GM12878 (cell line): ENCODE data around the gene CHID1.

Source experiments
- CEBPB ChIP-seq, 2 experiments: fragments of 150-350 bp in 1 of 2; IDR thresholded peaks; 2 replicates each; pipeline ENCODE4 v1.6.1; 2012 to 2014; ENCODE audit warnings: low read depth in 2 of 2, low read length in 2 of 2, borderline replicate concordance in 1 of 2, inconsistent platforms in 1 of 2
- JUND ChIP-seq: IDR thresholded peaks from 2 replicates; pipeline ENCODE4 v1.6.1; 2012; ENCODE audit warnings: low read depth, mild to moderate bottlenecking, low read length, improper control_type of control experiment, moderate library complexity
- POLR2A ChIP-seq: IDR thresholded peaks from 2 replicates; pipeline ENCODE4 v1.6.1; 2011; ENCODE audit warnings: low read depth, mild to moderate bottlenecking, low read length
- SIN3A ChIP-seq: IDR thresholded peaks from 2 replicates; pipeline ENCODE4 v1.6.1; 2012; ENCODE audit warnings: low read depth, low read length, improper control_type of control experiment
- SRF ChIP-seq, 2 experiments: IDR thresholded peaks; 2 replicates each; pipeline ENCODE4 v1.6.1; 2011; ENCODE audit warnings: low read depth in 2 of 2, low read length in 2 of 2, mild to moderate bottlenecking in 1 of 2, moderate library complexity in 1 of 2
- TARDBP ChIP-seq: IDR thresholded peaks from 2 replicates; pipeline ENCODE4 v1.6.1; 2016; ENCODE audit warnings: borderline replicate concordance
- ZZZ3 ChIP-seq: IDR thresholded peaks from 2 replicates; pipeline ENCODE4 v1.6.1; 2011; ENCODE audit warnings: low read depth; ENCODE audit not compliant: control insufficient read depth, insufficient read length
- TF ChIP-seq, protein P1 (sequence below): IDR thresholded peaks from 2 replicates; pipeline ENCODE4 v1.6.1; 2012; ENCODE audit warnings: low read length, inconsistent platforms
- TF ChIP-seq, protein P2 (sequence below), 3 experiments: IDR thresholded peaks in 2 of 3; conservative IDR thresholded peaks in 1 of 3; 2 replicates each; pipeline ENCODE4 v1.5.1; 2011; ENCODE audit warnings: low read depth in 3 of 3, low read length in 3 of 3, mild to moderate bottlenecking in 3 of 3, control low read depth in 2 of 3, moderate library complexity in 2 of 3, inconsistent platforms in 1 of 3, mixed read lengths in 1 of 3; ENCODE audit not compliant: control insufficient read depth in 2 of 3, insufficient read depth in 1 of 3; ENCODE audit errors: extremely low read depth in 1 of 3

DNA sequence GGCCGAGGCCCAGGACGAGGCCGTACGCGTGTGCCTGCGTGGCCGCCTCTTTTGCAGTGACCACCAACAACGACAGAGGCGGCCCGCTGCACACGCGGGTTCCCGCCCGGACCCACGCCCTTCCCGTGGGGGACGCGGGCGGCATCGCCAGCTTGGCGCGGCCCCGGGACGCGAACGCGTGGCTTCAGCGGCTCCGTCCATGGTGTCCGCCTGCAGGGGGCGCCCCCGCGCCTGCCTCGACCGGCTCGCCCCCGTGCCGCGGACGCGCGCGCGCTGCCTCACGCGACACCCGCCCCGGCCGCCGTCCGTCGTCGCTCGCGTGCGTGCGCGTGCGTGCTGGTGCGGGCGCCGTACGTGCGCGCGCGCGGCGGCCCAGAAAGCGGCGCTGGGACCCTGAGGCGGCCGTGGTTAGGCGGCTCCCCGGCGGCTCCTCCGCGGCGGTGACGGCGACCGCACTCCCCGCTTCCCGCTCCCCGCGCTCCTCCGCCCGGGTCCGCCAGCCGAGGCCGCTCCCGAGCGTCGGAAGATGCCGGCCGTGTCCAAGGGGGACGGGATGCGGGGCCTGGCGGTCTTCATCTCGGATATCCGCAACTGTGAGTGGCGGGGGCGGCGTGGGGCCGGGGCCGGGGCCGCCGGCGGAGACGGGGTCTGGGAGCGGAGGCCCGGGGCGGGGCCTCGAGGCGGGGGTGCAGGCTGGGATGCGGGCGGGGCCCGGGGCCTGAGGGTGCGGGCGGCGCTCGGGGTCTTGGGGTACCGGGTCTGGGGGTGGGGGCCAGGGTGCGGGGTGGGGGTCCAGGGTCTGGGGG is 15.1 kb upstream of the CHID1 start, which contains the start of gene AP2A2:
- no peak for TF ChIP-seq SIN3A
- TF ChIP-seq POLR2A = peak; percentile 82
- no peak for TF ChIP-seq ZZZ3
- TF ChIP-seq, protein P1, sequence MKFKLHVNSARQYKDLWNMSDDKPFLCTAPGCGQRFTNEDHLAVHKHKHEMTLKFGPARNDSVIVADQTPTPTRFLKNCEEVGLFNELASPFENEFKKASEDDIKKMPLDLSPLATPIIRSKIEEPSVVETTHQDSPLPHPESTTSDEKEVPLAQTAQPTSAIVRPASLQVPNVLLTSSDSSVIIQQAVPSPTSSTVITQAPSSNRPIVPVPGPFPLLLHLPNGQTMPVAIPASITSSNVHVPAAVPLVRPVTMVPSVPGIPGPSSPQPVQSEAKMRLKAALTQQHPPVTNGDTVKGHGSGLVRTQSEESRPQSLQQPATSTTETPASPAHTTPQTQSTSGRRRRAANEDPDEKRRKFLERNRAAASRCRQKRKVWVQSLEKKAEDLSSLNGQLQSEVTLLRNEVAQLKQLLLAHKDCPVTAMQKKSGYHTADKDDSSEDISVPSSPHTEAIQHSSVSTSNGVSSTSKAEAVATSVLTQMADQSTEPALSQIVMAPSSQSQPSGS = no peak
- TF ChIP-seq TARDBP = 0 out of 2 replicates have a peak, but pooled peaks have one; percentile 10
- TF ChIP-seq, protein P2, sequence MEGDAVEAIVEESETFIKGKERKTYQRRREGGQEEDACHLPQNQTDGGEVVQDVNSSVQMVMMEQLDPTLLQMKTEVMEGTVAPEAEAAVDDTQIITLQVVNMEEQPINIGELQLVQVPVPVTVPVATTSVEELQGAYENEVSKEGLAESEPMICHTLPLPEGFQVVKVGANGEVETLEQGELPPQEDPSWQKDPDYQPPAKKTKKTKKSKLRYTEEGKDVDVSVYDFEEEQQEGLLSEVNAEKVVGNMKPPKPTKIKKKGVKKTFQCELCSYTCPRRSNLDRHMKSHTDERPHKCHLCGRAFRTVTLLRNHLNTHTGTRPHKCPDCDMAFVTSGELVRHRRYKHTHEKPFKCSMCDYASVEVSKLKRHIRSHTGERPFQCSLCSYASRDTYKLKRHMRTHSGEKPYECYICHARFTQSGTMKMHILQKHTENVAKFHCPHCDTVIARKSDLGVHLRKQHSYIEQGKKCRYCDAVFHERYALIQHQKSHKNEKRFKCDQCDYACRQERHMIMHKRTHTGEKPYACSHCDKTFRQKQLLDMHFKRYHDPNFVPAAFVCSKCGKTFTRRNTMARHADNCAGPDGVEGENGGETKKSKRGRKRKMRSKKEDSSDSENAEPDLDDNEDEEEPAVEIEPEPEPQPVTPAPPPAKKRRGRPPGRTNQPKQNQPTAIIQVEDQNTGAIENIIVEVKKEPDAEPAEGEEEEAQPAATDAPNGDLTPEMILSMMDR (IDR thresholded peaks at IDR 0.05 in 2 of 3, conservative IDR thresholded peaks at IDR 0.05 in 1 of 3; ENCODE audit: control insufficient read depth in 2 of 3, extremely low read depth in 1 of 3, insufficient read depth in 1 of 3, low read depth in 3 of 3, low read length in 3 of 3) = peak; percentile 46 to 77 (median 58); a peak in 5 of 6 replicates
- 0 out of 4 replicates have a peak, but pooled peaks of 1 of the 2 experiments have one; percentile 6 for TF ChIP-seq SRF (IDR thresholded peaks at IDR 0.05; ENCODE audit: low read depth in 2 of 2, low read length in 2 of 2)
- no peak for TF ChIP-seq CEBPB (IDR thresholded peaks at IDR 0.05; ENCODE audit: borderline replicate concordance in 1 of 2, low read depth in 2 of 2, low read length in 2 of 2)
- 0 out of 2 replicates have a peak, but pooled peaks have one; percentile 4 for TF ChIP-seq JUND
